A549 (cell line): ENCODE measurements around the gene SOX5. TPM values are rescaled to one million over a fixed set of nuclear protein-coding genes. Genes with fewer than 3 reads are reported as not detected.

Source experiments
- ATAC-seq, 2 experiments: fragments of 200-7000 bp in 1 of 2; fragments of >200 bp in 1 of 2; cut with Nextera tagmentation in 1 of 2; cut with Tn5 transposase in 1 of 2; 3 replicates each; pipeline versions ENCODE4 v1.8.0 to v1.9.1; 2018 to 2020; ENCODE audit warnings: mild to moderate bottlenecking in 1 of 2, moderate library complexity in 1 of 2
- CTCF ChIA-PET: fragments of 300-600 bp; sonication (Branson Sonifier 250); formaldehyde crosslinking; extraction: SDS; loops from one replicate; lab custom pipeline; 2021; ENCODE audit warnings: antibody characterized with exemption, inconsistent platforms; lab: Yijun Ruan, JAX
- POLR2A ChIA-PET: fragments of 350-600 bp; formaldehyde crosslinking; extraction: SDS; loops from one replicate; lab custom pipeline; 2021; ENCODE audit warnings: antibody characterized with exemption, inconsistent platforms; lab: Yijun Ruan, JAX
- DNase-seq, 2 experiments: peaks; one replicate each; pipeline versions ENCODE4 v3.0.0 to v3.0.0-alpha.2; 2011 to 2016; ENCODE audit warnings: low read depth in 1 of 2, low spot score in 1 of 2
- FAIRE-seq: peaks from 2 replicates; lab custom pipeline; 2011; peaks lifted over from hg19 to GRCh38; lab: Jason Lieb, UNC
- H3K27ac ChIP-seq, 2 experiments: fragments of >200 bp; sonication (Bioruptor Twin); formaldehyde crosslinking; 3 replicates each; pipeline ENCODE4 v1.5.1; 2016 to 2017
- H3K4me1 ChIP-seq: fragments of >200 bp; sonication (Bioruptor Twin); formaldehyde crosslinking; 3 replicates; pipeline ENCODE4 v1.6.1; 2016
- H3K4me2 ChIP-seq: fragments of >200 bp; sonication (Bioruptor Twin); formaldehyde crosslinking; 3 replicates; pipeline ENCODE4 v1.6.1; 2016
- H3K4me3 ChIP-seq: fragments of >200 bp; sonication (Bioruptor Twin); formaldehyde crosslinking; 3 replicates; pipeline ENCODE4 v1.5.1; 2016
- H3K9me3 ChIP-seq: fragments of >200 bp; sonication (Bioruptor Twin); formaldehyde crosslinking; 3 replicates; pipeline ENCODE4 v1.6.1; 2016
- CHD2 ChIP-seq: fragments of 150-350 bp; IDR thresholded peaks from 2 replicates; pipeline ENCODE4 v1.6.1; 2014; ENCODE audit warnings: low read length; ENCODE audit not compliant: partially characterized antibody
- CHD4 ChIP-seq: fragments of 200-600 bp; sonication (generic); IDR thresholded peaks from 2 replicates; pipeline ENCODE4 v1.6.1; 2016; ENCODE audit warnings: antibody characterized with exemption, mild to moderate bottlenecking, borderline replicate concordance
- CTCF ChIP-seq: fragments of >200 bp; sonication (Bioruptor Twin); formaldehyde crosslinking; IDR thresholded peaks from 3 replicates; pipeline ENCODE4 v1.5.1; 2016
- E2F6 ChIP-seq: IDR thresholded peaks from 2 replicates; pipeline ENCODE4 v1.6.1; 2012; ENCODE audit warnings: low read depth, borderline replicate concordance
- ESRRA ChIP-seq: fragments of 150-350 bp; IDR thresholded peaks from 2 replicates; pipeline ENCODE4 v1.6.1; 2014; ENCODE audit warnings: mild to moderate bottlenecking, low read length, borderline replicate concordance
- FOSB ChIP-seq: fragments of 250-450 bp; sonication (Bioruptor Pico); IDR thresholded peaks from 2 replicates; pipeline ENCODE4 v1.5.0; 2020; ENCODE audit warnings: mild to moderate bottlenecking, moderate library complexity
- FOXS1 ChIP-seq: fragments of 250-450 bp; sonication (Bioruptor Pico); IDR thresholded peaks from 2 replicates; pipeline ENCODE4 v1.5.0; 2020; ENCODE audit warnings: mild to moderate bottlenecking, moderate library complexity
- HDAC2 ChIP-seq: fragments of 200-600 bp; sonication (generic); IDR thresholded peaks from 2 replicates; pipeline ENCODE4 v1.6.1; 2016
- HOXB5 ChIP-seq: fragments of 250-450 bp; sonication (Bioruptor Pico); IDR thresholded peaks from 2 replicates; pipeline ENCODE4 v1.5.0; 2020; ENCODE audit warnings: mild to moderate bottlenecking, moderate library complexity
- JUN ChIP-seq, 2 experiments: fragments of >200 bp; sonication (Bioruptor Twin); formaldehyde crosslinking; IDR thresholded peaks; 2 replicates in 1 of 2; 3 replicates in 1 of 2; pipeline ENCODE4 v1.6.1; 2016 to 2017
- MAFK ChIP-seq: fragments of 450-650 bp; IDR thresholded peaks from 2 replicates; pipeline ENCODE4 v1.6.1; 2014; ENCODE audit not compliant: partially characterized antibody
- MAZ ChIP-seq: fragments of 150-350 bp; IDR thresholded peaks from 2 replicates; pipeline ENCODE4 v1.6.1; 2014; ENCODE audit warnings: antibody characterized with exemption, low read depth, low read length, borderline replicate concordance
- NPAS2 ChIP-seq: fragments of 250-450 bp; sonication (Bioruptor Pico); IDR thresholded peaks from 2 replicates; pipeline ENCODE4 v1.8.0; 2022; ENCODE audit warnings: mild to moderate bottlenecking, moderate library complexity, borderline replicate concordance
- PHF8 ChIP-seq: fragments of 200-600 bp; sonication (generic); IDR thresholded peaks from 2 replicates; pipeline ENCODE4 v1.6.1; 2016; ENCODE audit warnings: low read depth, mild to moderate bottlenecking, antibody characterized with exemption, moderate library complexity, borderline replicate concordance
- RARB ChIP-seq: fragments of 250-450 bp; sonication (Bioruptor Pico); IDR thresholded peaks from 2 replicates; pipeline ENCODE4 v1.8.0; 2021; ENCODE audit warnings: mild to moderate bottlenecking, moderate library complexity
- RCOR1 ChIP-seq: fragments of 150-350 bp; IDR thresholded peaks from 2 replicates; pipeline ENCODE4 v1.6.1; 2014; ENCODE audit warnings: antibody characterized with exemption, low read length, low read depth
- RFX5 ChIP-seq: fragments of 450-650 bp; IDR thresholded peaks from 2 replicates; pipeline ENCODE4 v1.7.1; 2014; ENCODE audit warnings: antibody characterized with exemption, mild to moderate bottlenecking, moderate library complexity
- SMC3 ChIP-seq: fragments of >200 bp; sonication (Bioruptor Twin); formaldehyde crosslinking; IDR thresholded peaks from 3 replicates; pipeline ENCODE4 v1.6.1; 2018; ENCODE audit warnings: inconsistent platforms
- TP53 ChIP-seq: fragments of 250-450 bp; sonication (Bioruptor Pico); IDR thresholded peaks from 2 replicates; pipeline ENCODE4 v1.5.0; 2021; ENCODE audit warnings: mild to moderate bottlenecking, moderate library complexity
- USF2 ChIP-seq: fragments of 450-650 bp; IDR thresholded peaks from 2 replicates; pipeline ENCODE4 v1.6.1; 2014; ENCODE audit warnings: antibody characterized with exemption
- ZC3H11A ChIP-seq: fragments of 450-650 bp; IDR thresholded peaks from 2 replicates; pipeline ENCODE4 v1.6.1; 2014; ENCODE audit warnings: antibody characterized with exemption, mild to moderate bottlenecking
- ZFP36 ChIP-seq: fragments of 450-650 bp; IDR thresholded peaks from 2 replicates; pipeline ENCODE4 v1.6.1; 2014; ENCODE audit warnings: borderline replicate concordance; ENCODE audit not compliant: partially characterized antibody
- WGBS: methylation state at CpG from one replicate; pipeline ENCODE4 v1.1.6; 2017; ENCODE audit errors: missing lambda C conversion rate; 5-methylcytosine and 5-hydroxymethylcytosine counted together
- polyA plus RNA-seq, 4 experiments: library from polyadenylated mRNA; depleted of rRNA in 3 of 4; stranded (reverse); fragments of >200 nt; fragmentation: RNase III in 1 of 4; extraction: RNeasy Plus Mini Kit Qiagen cat#74134 plus additional on column Dnase treatment in 1 of 4; gene quantifications; 2 replicates in 3 of 4; 3 replicates in 1 of 4; pipeline ENCODE4 v1.2.3, GENCODE V29; 2011 to 2017
- TF ChIP-seq, protein P1 (sequence below): fragments of 250-450 bp; sonication (Bioruptor Pico); IDR thresholded peaks from 2 replicates; pipeline ENCODE4 v1.5.0; 2021; ENCODE audit warnings: mild to moderate bottlenecking, moderate library complexity, borderline replicate concordance
- TF ChIP-seq, protein P2 (sequence below): fragments of >200 bp; sonication (Bioruptor Twin); formaldehyde crosslinking; IDR thresholded peaks from 3 replicates; pipeline ENCODE4 v1.6.1; 2016
- TF ChIP-seq, protein P3 (sequence below): fragments of >200 bp; sonication (Bioruptor Twin); formaldehyde crosslinking; IDR thresholded peaks from 2 replicates; pipeline ENCODE4 v1.6.1; 2016

The SOX5 gene
- polyA plus RNA-seq, 2 of the 4 experiments (the other 2 are of a cell fraction): not detected

GRCh38 chr12:23813206-23813605, 136.3 kb downstream of the SOX5 start:
- WGBS: 22% methylated on average over 3 of the region's 3 CpGs
- Histone ChIP-seq H3K9me3 (no peaks in the 10 kb centered on the region), H3K4me2 (no peak overlapping the region), H3K27ac (no peak overlapping the region), H3K4me1 (no peaks in the 10 kb centered on the region), H3K4me3 (no peak overlapping the region)
- TF ChIP-seq SMC3: no peak
- no peak for TF ChIP-seq NPAS2 (CRISPR knock-in tag)
- no peak for TF ChIP-seq CTCF
- TF ChIP-seq CHD4: no peak
- TF ChIP-seq CHD2: no peak
- no peak for TF ChIP-seq HDAC2
- no peak for TF ChIP-seq MAFK
- no peak for TF ChIP-seq E2F6
- TF ChIP-seq TP53 (CRISPR knock-in tag): no peak
- TF ChIP-seq RFX5: no peak
- TF ChIP-seq RCOR1: no peak
- no peak for TF ChIP-seq HOXB5
- no peak for TF ChIP-seq MAZ
- no peak for TF ChIP-seq USF2
- TF ChIP-seq FOSB (CRISPR knock-in tag): no peak
- FAIRE-seq: no peak
- DNase-seq: no peak
- no peak for ATAC-seq
- ChIA-PET CTCF (no interaction called here), POLR2A (no interaction called here)

- no peak for FAIRE-seq
- DNase-seq: no peak
- Histone ChIP-seq H3K4me1 (no peaks in the 10 kb centered on the region), H3K4me3 (no peak overlapping the region), H3K9me3 (no peaks in the 10 kb centered on the region), H3K27ac (no peak overlapping the region), H3K4me2 (no peak overlapping the region)
- ChIA-PET POLR2A (no interaction called here), CTCF (no interaction called here)
- no peak for ATAC-seq
- 0% methylated on average over 3 of the region's 3 CpGs for WGBS
- TF ChIP-seq FOSB (CRISPR knock-in tag) (no peak), ZFP36 (no peak), ZC3H11A (no peak), MAFK (no peak), ESRRA (no peak), JUN (IDR thresholded peaks at IDR 0.05) (no peak), RCOR1 (no peak), SMC3 (no peak), RARB (no peak), FOXS1 (CRISPR knock-in tag) (no peak), PHF8 (no peak), E2F6 (no peak), RFX5 (no peak)
- TF ChIP-seq, protein P1, sequence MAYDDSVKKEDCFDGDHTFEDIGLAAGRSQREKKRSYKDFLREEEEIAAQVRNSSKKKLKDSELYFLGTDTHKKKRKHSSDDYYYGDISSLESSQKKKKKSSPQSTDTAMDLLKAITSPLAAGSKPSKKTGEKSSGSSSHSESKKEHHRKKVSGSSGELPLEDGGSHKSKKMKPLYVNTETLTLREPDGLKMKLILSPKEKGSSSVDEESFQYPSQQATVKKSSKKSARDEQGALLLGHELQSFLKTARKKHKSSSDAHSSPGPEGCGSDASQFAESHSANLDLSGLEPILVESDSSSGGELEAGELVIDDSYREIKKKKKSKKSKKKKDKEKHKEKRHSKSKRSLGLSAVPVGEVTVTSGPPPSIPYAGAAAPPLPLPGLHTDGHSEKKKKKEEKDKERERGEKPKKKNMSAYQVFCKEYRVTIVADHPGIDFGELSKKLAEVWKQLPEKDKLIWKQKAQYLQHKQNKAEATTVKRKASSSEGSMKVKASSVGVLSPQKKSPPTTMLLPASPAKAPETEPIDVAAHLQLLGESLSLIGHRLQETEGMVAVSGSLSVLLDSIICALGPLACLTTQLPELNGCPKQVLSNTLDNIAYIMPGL: no peak
- TF ChIP-seq, protein P2, sequence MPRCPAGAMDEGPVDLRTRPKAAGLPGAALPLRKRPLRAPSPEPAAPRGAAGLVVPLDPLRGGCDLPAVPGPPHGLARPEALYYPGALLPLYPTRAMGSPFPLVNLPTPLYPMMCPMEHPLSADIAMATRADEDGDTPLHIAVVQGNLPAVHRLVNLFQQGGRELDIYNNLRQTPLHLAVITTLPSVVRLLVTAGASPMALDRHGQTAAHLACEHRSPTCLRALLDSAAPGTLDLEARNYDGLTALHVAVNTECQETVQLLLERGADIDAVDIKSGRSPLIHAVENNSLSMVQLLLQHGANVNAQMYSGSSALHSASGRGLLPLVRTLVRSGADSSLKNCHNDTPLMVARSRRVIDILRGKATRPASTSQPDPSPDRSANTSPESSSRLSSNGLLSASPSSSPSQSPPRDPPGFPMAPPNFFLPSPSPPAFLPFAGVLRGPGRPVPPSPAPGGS: no peak
- TF ChIP-seq, protein P3, sequence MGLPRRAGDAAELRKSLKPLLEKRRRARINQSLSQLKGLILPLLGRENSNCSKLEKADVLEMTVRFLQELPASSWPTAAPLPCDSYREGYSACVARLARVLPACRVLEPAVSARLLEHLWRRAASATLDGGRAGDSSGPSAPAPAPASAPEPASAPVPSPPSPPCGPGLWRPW: no peak
These were observed 139.1 kb downstream of the SOX5 start for GRCh38 chr12:23810329-23810902.
